Astrocyte (in vitro differentiated cells and primary cell): ENCODE data around the gene ZFPM1.

Experiments
- EZH2 ChIP-seq: IDR thresholded peaks from 2 replicates; pipeline ENCODE4 v1.6.1; 2012; ENCODE audit warnings: mild to moderate bottlenecking, low read length, inconsistent platforms; ENCODE audit not compliant: insufficient read depth
- TF ChIP-seq, protein P1 (sequence below): IDR thresholded peaks from 2 replicates; pipeline ENCODE4 v1.5.1; 2011; ENCODE audit warnings: low read depth, mild to moderate bottlenecking, inconsistent platforms, low read length, moderate library complexity; ENCODE audit not compliant: insufficient read depth

DNA sequence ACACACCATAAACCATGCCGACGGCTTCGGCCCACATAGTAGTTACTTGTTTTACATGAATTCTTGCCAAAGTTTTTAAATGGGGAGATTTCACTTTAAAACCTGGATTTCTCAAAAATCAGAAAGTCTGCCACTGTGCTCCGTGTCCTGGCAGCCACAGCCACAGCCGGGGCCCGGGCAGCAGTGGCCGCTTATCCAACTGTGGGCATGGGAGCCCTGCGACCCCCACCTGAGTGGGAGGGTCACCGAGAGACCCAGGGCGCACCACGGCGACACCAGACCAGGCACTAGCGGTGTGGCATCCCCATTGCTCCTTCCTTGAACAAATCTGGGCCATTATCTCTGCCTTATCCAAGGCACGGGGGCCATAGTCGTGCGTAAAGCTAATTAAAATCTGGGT, 40.3 kb upstream of the ZFPM1 start:
- TF ChIP-seq, protein P1, sequence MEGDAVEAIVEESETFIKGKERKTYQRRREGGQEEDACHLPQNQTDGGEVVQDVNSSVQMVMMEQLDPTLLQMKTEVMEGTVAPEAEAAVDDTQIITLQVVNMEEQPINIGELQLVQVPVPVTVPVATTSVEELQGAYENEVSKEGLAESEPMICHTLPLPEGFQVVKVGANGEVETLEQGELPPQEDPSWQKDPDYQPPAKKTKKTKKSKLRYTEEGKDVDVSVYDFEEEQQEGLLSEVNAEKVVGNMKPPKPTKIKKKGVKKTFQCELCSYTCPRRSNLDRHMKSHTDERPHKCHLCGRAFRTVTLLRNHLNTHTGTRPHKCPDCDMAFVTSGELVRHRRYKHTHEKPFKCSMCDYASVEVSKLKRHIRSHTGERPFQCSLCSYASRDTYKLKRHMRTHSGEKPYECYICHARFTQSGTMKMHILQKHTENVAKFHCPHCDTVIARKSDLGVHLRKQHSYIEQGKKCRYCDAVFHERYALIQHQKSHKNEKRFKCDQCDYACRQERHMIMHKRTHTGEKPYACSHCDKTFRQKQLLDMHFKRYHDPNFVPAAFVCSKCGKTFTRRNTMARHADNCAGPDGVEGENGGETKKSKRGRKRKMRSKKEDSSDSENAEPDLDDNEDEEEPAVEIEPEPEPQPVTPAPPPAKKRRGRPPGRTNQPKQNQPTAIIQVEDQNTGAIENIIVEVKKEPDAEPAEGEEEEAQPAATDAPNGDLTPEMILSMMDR, result no peak
- TF ChIP-seq EZH2, result no peak
